PC-9 (cell line): ENCODE data around the gene BTBD19.

ENCODE experiments used
- CTCF ChIP-seq: fragments of 200-600 bp; sonication (generic); conservative IDR thresholded peaks from 2 replicates; pipeline ENCODE4 v1.6.1; 2017; ENCODE audit warnings: mixed run types, antibody characterized with exemption, mild to moderate bottlenecking, moderate library complexity
- EZH2 ChIP-seq: fragments of 200-600 bp; sonication (generic); IDR thresholded peaks from 2 replicates; pipeline ENCODE4 v1.8.0; 2017; ENCODE audit warnings: antibody characterized with exemption, low read depth

- TF ChIP-seq EZH2 (no peak), CTCF (no peak)
These were observed 2.2 kb upstream of the BTBD19 start for GRCh38 chr1:44806025-44806703.
